RCC 7860 (cell line): ENCODE data around the gene KPNA6.
"Not testable (repeated sequence)": the region's sequence is repeated elsewhere in the genome, so short reads cannot be mapped to it uniquely, and the experiment has no call there.

Experiments
- DNase-seq: peaks from one replicate; pipeline ENCODE4 v3.0.0-alpha.2; 2015; ENCODE audit warnings: low spot score
- FAIRE-seq: peaks from 2 replicates; lab custom pipeline; 2012; peaks lifted over from hg19 to GRCh38; lab: Jason Lieb, UNC

The KPNA6 gene

GRCh38 chr1:32138965-32139364 is 31.1 kb downstream of the KPNA6 start:
- peak; percentile 19 for DNase-seq
- no peak for FAIRE-seq

GRCh38 chr1:32142446-32143301 is 34.8 kb downstream of the KPNA6 start:
- no peak for FAIRE-seq

GRCh38 chr1:32143302-32143695 is 35.4 kb downstream of the KPNA6 start:
- FAIRE-seq, DNase-seq: not testable (repeated sequence)

More at GRCh38 chr1:32142446-32143301, 34.8 kb downstream of the KPNA6 start:
- DNase-seq, result peak; percentile 52

GRCh38 chr1:32144033-32144432 is 36.2 kb downstream of the KPNA6 start:
- FAIRE-seq (no peak), DNase-seq (no peak)

- not testable (repeated sequence) for DNase-seq, FAIRE-seq
Measured at GRCh38 chr1:32147799-32148198, 39.9 kb downstream of the KPNA6 start.

- DNase-seq (no peak), FAIRE-seq (no peak)
Measured at GRCh38 chr1:32150847-32151246, 43.0 kb downstream of the KPNA6 start.

- DNase-seq, result no peak
- no peak for FAIRE-seq
Measured at GRCh38 chr1:32151319-32151787, 43.5 kb downstream of the KPNA6 start.

GRCh38 chr1:32159189-32159588 is 51.3 kb downstream of the KPNA6 start:
- no peak for FAIRE-seq
- no peak for DNase-seq

- DNase-seq, result no peak
- FAIRE-seq, result no peak
Measured at GRCh38 chr1:32163405-32163804, 55.5 kb downstream of the KPNA6 start.

GRCh38 chr1:32165633-32166032 is 57.8 kb downstream of the KPNA6 start:
- FAIRE-seq, DNase-seq: not testable (repeated sequence)

- FAIRE-seq, result no peak
- no peak for DNase-seq
Measured at GRCh38 chr1:32170991-32171390, 63.1 kb downstream of the KPNA6 start.

GRCh38 chr1:32172621-32173245 is 64.9 kb downstream of the KPNA6 start:
- DNase-seq (peak; percentile 25), FAIRE-seq (no peak)

GRCh38 chr1:32178380-32179192 is 70.7 kb downstream of the KPNA6 start:
- no peak for FAIRE-seq
- DNase-seq, result no peak

- FAIRE-seq (no peak), DNase-seq (no peak)
Measured at GRCh38 chr1:32179193-32179442, 71.3 kb downstream of the KPNA6 start.

GRCh38 chr1:32179443-32180185 is 71.8 kb downstream of the KPNA6 start, which contains the start of gene TXLNA:
Gene TXLNA, plus strand, starts transcription at chr1:32179675. Its CDS starts 671 bp downstream, at chr1:32180346.
- DNase-seq (peak; percentile 84), FAIRE-seq (no peak)

- FAIRE-seq, result no peak
- DNase-seq, result peak; percentile 28
Measured at GRCh38 chr1:32180186-32181060, 72.6 kb downstream of the KPNA6 start.

GRCh38 chr1:32181065-32181464 is 73.2 kb downstream of the KPNA6 start:
- DNase-seq (no peak), FAIRE-seq (no peak)

GRCh38 chr1:32181563-32181962 is 73.7 kb downstream of the KPNA6 start:
- no peak for FAIRE-seq
- DNase-seq, result no peak

- FAIRE-seq (no peak), DNase-seq (no peak)
Measured at GRCh38 chr1:32182060-32182459, 74.2 kb downstream of the KPNA6 start.

- DNase-seq (no peak), FAIRE-seq (no peak)
Measured at GRCh38 chr1:32184650-32185049, 76.8 kb downstream of the KPNA6 start.
